DMS79 (cell line): Measurements from ENCODE around the gene TACC2.

ENCODE experiments used
- DNase-seq: peaks from one replicate; lab custom pipeline; 2025; lab: John Stamatoyannopoulos, UW

Gene TACC2

GRCh38 chr10:122170802-122171201 lies 181.8 kb downstream of the TACC2 start:
- DNase-seq: no peak

- no peak for DNase-seq
These were observed 182.5 kb downstream of the TACC2 start for GRCh38 chr10:122171302-122172075.

GRCh38 chr10:122172361-122173008 lies 183.5 kb downstream of the TACC2 start:
- DNase-seq: no peak

- DNase-seq: no peak
These were observed 184.4 kb downstream of the TACC2 start for GRCh38 chr10:122173337-122173736.

- DNase-seq: no peak
These were observed 184.9 kb downstream of the TACC2 start for GRCh38 chr10:122173766-122174435.

GRCh38 chr10:122176232-122177213 lies 187.6 kb downstream of the TACC2 start:
- no peak for DNase-seq

- no peak for DNase-seq
These were observed 189.7 kb downstream of the TACC2 start for GRCh38 chr10:122178655-122179054.

- DNase-seq: no peak
These were observed 192.2 kb downstream of the TACC2 start for GRCh38 chr10:122181041-122181732.

GRCh38 chr10:122181876-122182275 lies 192.9 kb downstream of the TACC2 start:
- no peak for DNase-seq

GRCh38 chr10:122182308-122182707 lies 193.3 kb downstream of the TACC2 start:
- no peak for DNase-seq

- no peak for DNase-seq
These were observed 195.3 kb downstream of the TACC2 start for GRCh38 chr10:122184254-122184653.

- no peak for DNase-seq
These were observed 196.7 kb downstream of the TACC2 start for GRCh38 chr10:122185643-122186042.

- DNase-seq: no peak
These were observed 198.2 kb downstream of the TACC2 start for GRCh38 chr10:122186816-122187810.

GRCh38 chr10:122188706-122189105 lies 199.7 kb downstream of the TACC2 start:
- no peak for DNase-seq

- DNase-seq: no peak
These were observed 200.2 kb downstream of the TACC2 start for GRCh38 chr10:122189185-122189584.

- DNase-seq: no peak
These were observed 201.4 kb downstream of the TACC2 start for GRCh38 chr10:122190176-122190943.

GRCh38 chr10:122191936-122192541 lies 203.1 kb downstream of the TACC2 start:
- no peak for DNase-seq

- no peak for DNase-seq
These were observed 205.3 kb downstream of the TACC2 start for GRCh38 chr10:122194251-122194650.

- no peak for DNase-seq
These were observed 207.3 kb downstream of the TACC2 start for GRCh38 chr10:122196218-122196617.
